ENCODE data around the gene CHMP4A. TPM values are rescaled to one million over a fixed set of nuclear protein-coding genes. Genes with fewer than 3 reads are reported as not detected.
A peak's percentile ranks its signal among the peaks of the same experiment; 100 is the strongest.
"Not testable (repeated sequence)": the region's sequence is repeated elsewhere in the genome, so short reads cannot be mapped to it uniquely, and the experiment has no call there.

The CHMP4A gene
- total RNA-seq, 1 donor from 2014 or later = 32.4 TPM

DNA sequence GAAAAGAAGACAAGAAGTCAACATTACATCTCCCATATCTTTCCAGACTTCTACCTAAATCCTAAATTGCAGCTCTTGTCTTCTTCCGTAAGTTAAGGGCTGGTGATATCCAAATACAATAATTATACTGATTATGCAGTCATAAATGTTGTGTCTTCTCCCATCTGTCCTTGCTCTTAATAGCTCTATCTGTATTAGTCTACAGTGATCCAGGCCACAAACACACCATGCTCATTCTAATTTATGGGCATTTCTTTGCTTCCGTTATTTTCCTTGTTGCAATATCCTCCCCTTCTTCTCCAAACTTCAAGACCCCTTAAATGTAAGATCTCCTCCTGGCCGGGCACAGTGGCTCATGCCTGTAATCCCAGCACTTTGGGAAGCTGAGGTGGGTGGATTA is 6.2 kb upstream of the CHMP4A start:
- no peak for DNase-seq
- H3K4me1 Mint-ChIP-seq (ENCODE audit: low read depth, unreplicated experiment) = peaks cover 4% of the 10 kb centered on the region
- H3K4me3 Mint-ChIP-seq (ENCODE audit: unreplicated experiment) = no peak overlapping the region
- H3K9me3 Mint-ChIP-seq (ENCODE audit: unreplicated experiment) = peaks cover 2% of the 10 kb centered on the region
- peaks cover 6% of the 10 kb centered on the region for H3K27me3 Mint-ChIP-seq (ENCODE audit: unreplicated experiment)
- H3K36me3 Mint-ChIP-seq (ENCODE audit: unreplicated experiment) = no peaks in the 10 kb centered on the region
- H3K27ac Mint-ChIP-seq (ENCODE audit: unreplicated experiment) = no peak overlapping the region
- no peak for TF ChIP-seq CTCF (IDR thresholded peaks at IDR 0.05; ENCODE audit: partially characterized antibody, unreplicated experiment)

- Mint-ChIP-seq H3K4me1 (ENCODE audit: low read depth, unreplicated experiment) (peaks cover 9% of the 10 kb centered on the region), H3K27me3 (ENCODE audit: unreplicated experiment) (peaks cover 6% of the 10 kb centered on the region), H3K36me3 (ENCODE audit: unreplicated experiment) (no peaks in the 10 kb centered on the region), H3K9me3 (ENCODE audit: unreplicated experiment) (peaks cover 2% of the 10 kb centered on the region), H3K4me3 (ENCODE audit: unreplicated experiment) (no peak overlapping the region), H3K27ac (ENCODE audit: unreplicated experiment) (no peak overlapping the region)
- DNase-seq = no peak
- no peak for TF ChIP-seq CTCF (IDR thresholded peaks at IDR 0.05; ENCODE audit: partially characterized antibody, unreplicated experiment)
Observed at GRCh38 chr14:24219080-24219479, 5.8 kb upstream of the CHMP4A start.

- not testable (repeated sequence) for H3K9me3 Mint-ChIP-seq (ENCODE audit: unreplicated experiment); H3K36me3 Mint-ChIP-seq (ENCODE audit: unreplicated experiment); H3K4me3 Mint-ChIP-seq (ENCODE audit: unreplicated experiment); DNase-seq; H3K4me1 Mint-ChIP-seq (ENCODE audit: low read depth, unreplicated experiment)
- peak overlapping the region; percentile 62 for H3K27ac Mint-ChIP-seq (ENCODE audit: unreplicated experiment)
- peaks cover 12% of the 10 kb centered on the region for H3K27me3 Mint-ChIP-seq (ENCODE audit: unreplicated experiment)
Observed at GRCh38 chr14:24216876-24217275, 3.6 kb upstream of the CHMP4A start.

DNA sequence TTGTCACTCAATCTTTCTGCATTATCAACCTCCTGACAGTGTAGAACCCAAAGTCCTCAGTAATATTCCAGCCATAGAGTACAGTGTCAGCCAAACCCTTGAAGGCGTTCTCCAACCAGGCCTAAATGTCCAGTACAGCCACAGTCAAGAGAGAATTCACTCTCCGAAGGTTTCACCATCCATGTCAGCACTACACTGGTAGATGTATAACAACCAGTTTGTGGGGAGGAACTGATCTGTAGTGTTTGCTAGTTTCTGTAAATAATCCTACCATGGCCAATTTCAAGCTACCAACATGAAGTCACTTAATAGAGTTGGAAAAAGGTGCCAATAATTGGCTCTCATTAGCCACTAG is 3.0 kb upstream of the CHMP4A start:
- peak overlapping the region; percentile 96 for H3K4me3 Mint-ChIP-seq (ENCODE audit: unreplicated experiment)
- TF ChIP-seq CTCF (IDR thresholded peaks at IDR 0.05; ENCODE audit: partially characterized antibody, unreplicated experiment) = no peak
- H3K4me1 Mint-ChIP-seq (ENCODE audit: low read depth, unreplicated experiment) = peaks cover 10% of the 10 kb centered on the region
- no peak for DNase-seq
- peak overlapping the region; percentile 97 for H3K27ac Mint-ChIP-seq (ENCODE audit: unreplicated experiment)
- peaks cover 6% of the 10 kb centered on the region for H3K9me3 Mint-ChIP-seq (ENCODE audit: unreplicated experiment)
- no peaks in the 10 kb centered on the region for H3K36me3 Mint-ChIP-seq (ENCODE audit: unreplicated experiment)
- peaks cover 12% of the 10 kb centered on the region for H3K27me3 Mint-ChIP-seq (ENCODE audit: unreplicated experiment)

DNA sequence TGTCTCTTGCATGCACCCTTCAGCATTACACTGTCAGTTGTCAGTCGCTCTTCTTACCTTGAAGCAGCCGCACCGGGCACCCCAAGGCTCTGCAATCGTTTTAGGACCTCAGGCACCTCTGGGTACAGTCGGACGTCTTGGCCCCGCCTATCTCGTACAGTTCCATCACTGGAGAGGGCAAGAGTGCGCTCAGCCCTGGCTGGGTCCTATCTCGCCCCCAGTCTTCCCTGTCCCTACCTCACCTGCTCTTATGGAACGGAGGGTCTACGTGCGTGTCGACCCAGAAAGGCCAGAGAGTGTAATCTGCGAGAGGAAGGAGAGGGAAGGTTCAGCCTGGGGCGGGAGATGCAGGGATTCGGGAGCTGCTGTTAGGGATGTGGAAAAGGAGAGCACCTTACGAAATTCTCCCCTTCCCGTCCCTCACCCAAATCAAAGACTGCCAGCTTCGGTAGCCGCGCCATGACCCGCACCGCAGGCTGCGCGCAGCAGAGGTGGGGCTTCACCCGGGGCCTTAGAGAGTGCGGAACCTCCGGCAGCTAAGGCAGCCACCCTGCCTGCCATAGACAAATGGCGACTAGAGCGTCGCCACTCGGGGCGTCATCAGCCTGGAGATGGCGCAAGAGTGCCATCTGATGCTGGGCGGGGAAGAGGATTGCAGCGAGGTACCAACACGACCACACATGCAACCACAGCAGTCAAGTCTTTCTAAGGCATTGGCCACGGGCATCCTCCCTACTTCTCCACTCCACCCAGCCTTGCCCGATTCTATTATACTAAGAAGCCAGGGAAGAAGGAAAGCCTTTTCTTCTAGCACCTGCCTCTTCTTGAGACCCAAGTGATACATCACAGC is 2.4 kb upstream of the CHMP4A start, which contains the start of gene MDP1:
TSS of gene MDP1 (minus strand) at position 572 of the 850 bp plus-strand sequence. CDS start at position 461, 111 bp downstream.
- TF ChIP-seq CTCF (IDR thresholded peaks at IDR 0.05; ENCODE audit: partially characterized antibody, unreplicated experiment) = peak; percentile 22

More for the DNA sequence above, 2.4 kb upstream of the CHMP4A start, which contains the start of gene MDP1:
- peaks cover 6% of the 10 kb centered on the region for H3K9me3 Mint-ChIP-seq (ENCODE audit: unreplicated experiment)
- peaks cover 10% of the 10 kb centered on the region for H3K4me1 Mint-ChIP-seq (ENCODE audit: low read depth, unreplicated experiment)
- H3K4me3 Mint-ChIP-seq (ENCODE audit: unreplicated experiment) = peak within 1 kb of the TSS; percentile 96
- H3K27ac Mint-ChIP-seq (ENCODE audit: unreplicated experiment) = peak within 1 kb of the TSS; percentile 97
- H3K36me3 Mint-ChIP-seq (ENCODE audit: unreplicated experiment) = no peaks in the 10 kb centered on the region
- DNase-seq = peak; percentile 87
- peaks cover 12% of the 10 kb centered on the region for H3K27me3 Mint-ChIP-seq (ENCODE audit: unreplicated experiment)

All from glutamatergic neuron (in vitro differentiated cells).